Measurements from ENCODE around the gene DEFB124.

DEFB124 gene

DNA sequence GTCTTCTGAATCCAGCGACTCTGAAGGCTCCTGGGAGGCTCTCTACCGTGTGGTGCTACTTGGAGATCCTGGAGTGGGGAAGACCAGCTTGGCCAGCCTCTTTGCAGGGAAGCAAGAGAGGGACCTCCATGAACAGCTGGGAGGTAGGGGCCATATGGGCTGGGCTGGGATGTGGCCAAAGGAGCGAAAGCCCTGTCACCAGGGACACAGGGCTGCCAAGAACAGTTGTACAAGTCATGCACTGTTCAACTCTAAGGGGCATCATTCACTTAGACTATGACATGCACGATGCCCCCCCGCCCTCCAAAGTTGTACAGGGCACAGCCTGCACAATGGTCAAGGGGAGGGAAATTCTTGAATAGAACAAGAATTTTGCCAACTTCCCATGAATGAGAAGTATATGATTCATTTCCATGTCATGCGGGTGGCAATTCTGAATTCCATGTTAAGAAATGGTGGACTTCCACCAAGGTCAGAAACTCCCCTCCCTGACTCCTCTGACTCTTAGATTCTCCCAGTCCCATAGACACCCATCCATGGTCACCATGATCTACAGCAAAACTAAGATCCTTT, 1.8 kb upstream of the DEFB124 start:
- TF ChIP-seq EZH2phosphoT487 (conservative IDR thresholded peaks at IDR 0.05; ENCODE audit: low read length) = no peak
- TF ChIP-seq, protein P1, sequence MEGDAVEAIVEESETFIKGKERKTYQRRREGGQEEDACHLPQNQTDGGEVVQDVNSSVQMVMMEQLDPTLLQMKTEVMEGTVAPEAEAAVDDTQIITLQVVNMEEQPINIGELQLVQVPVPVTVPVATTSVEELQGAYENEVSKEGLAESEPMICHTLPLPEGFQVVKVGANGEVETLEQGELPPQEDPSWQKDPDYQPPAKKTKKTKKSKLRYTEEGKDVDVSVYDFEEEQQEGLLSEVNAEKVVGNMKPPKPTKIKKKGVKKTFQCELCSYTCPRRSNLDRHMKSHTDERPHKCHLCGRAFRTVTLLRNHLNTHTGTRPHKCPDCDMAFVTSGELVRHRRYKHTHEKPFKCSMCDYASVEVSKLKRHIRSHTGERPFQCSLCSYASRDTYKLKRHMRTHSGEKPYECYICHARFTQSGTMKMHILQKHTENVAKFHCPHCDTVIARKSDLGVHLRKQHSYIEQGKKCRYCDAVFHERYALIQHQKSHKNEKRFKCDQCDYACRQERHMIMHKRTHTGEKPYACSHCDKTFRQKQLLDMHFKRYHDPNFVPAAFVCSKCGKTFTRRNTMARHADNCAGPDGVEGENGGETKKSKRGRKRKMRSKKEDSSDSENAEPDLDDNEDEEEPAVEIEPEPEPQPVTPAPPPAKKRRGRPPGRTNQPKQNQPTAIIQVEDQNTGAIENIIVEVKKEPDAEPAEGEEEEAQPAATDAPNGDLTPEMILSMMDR (IDR thresholded peaks at IDR 0.05; ENCODE audit: insufficient read depth, low read length, poor library complexity, severe bottlenecking) = no peak
- H3K27me3 ChIP-seq (ENCODE audit: low read length) = no peaks in the 10 kb centered on the region

DNA sequence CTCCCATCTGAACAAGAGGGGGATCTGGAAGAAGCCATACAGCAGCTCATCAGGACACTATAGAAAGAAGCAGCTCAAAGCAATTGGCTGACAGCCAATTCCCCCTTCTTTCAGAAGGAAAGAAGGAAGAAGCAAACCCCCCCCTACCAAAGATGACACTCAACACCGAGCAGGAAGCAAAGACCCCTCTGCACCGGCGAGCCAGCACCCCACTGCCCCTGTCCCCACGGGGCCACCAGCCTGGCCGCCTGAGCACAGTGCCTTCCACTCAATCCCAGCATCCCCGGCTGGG, 1.3 kb upstream of the DEFB124 start:
- H3K79me2 ChIP-seq (ENCODE audit: insufficient read depth, low read length) = no peaks in the 10 kb centered on the region
- no peaks in the 10 kb centered on the region for H3K9me2 ChIP-seq (replicated peaks; ENCODE audit: insufficient read depth, low read length)
- H3K9me3 ChIP-seq (ENCODE audit: insufficient read depth, low read length) = no peaks in the 10 kb centered on the region
- no peak overlapping the region for H2AFZ ChIP-seq (ENCODE audit: low read depth, low read length, severe bottlenecking)
- no peak overlapping the region for H3K4me3 ChIP-seq (ENCODE audit: insufficient read depth, low read length, poor library complexity, severe bottlenecking)
- TF ChIP-seq EZH2phosphoT487 (conservative IDR thresholded peaks at IDR 0.05; ENCODE audit: low read length) = no peak
- TF ChIP-seq, protein P1 (IDR thresholded peaks at IDR 0.05; ENCODE audit: insufficient read depth, low read length, poor library complexity, severe bottlenecking) = no peak
- H3K36me3 ChIP-seq (ENCODE audit: low read length) = no peaks in the 10 kb centered on the region
- H3K27ac ChIP-seq (ENCODE audit: low read depth, low read length) = no peak overlapping the region
- 0 out of 2 replicates have a peak, but pooled peaks cover 7% of the 10 kb centered on the region for H3F3A ChIP-seq (ENCODE audit: insufficient read depth)
- H3K9ac ChIP-seq (ENCODE audit: low read length) = no peak overlapping the region
- H3K4me2 ChIP-seq (ENCODE audit: low read depth, low read length, poor library complexity, severe bottlenecking) = no peak overlapping the region
- no peaks in the 10 kb centered on the region for H4K20me1 ChIP-seq (ENCODE audit: low read depth, low read length)
- no peaks in the 10 kb centered on the region for H3K27me3 ChIP-seq (ENCODE audit: low read length)

More for the DNA sequence above, 1.8 kb upstream of the DEFB124 start:
- H3K27ac ChIP-seq (ENCODE audit: low read depth, low read length) = no peak overlapping the region
- H3K9ac ChIP-seq (ENCODE audit: low read length) = no peak overlapping the region
- no peak overlapping the region for H3K4me3 ChIP-seq (ENCODE audit: insufficient read depth, low read length, poor library complexity, severe bottlenecking)
- no peaks in the 10 kb centered on the region for H3K9me3 ChIP-seq (ENCODE audit: insufficient read depth, low read length)
- H3K36me3 ChIP-seq (ENCODE audit: low read length) = no peaks in the 10 kb centered on the region
- no peak overlapping the region for H2AFZ ChIP-seq (ENCODE audit: low read depth, low read length, severe bottlenecking)
- H3K79me2 ChIP-seq (ENCODE audit: insufficient read depth, low read length) = no peaks in the 10 kb centered on the region
- H3K9me2 ChIP-seq (replicated peaks; ENCODE audit: insufficient read depth, low read length) = no peaks in the 10 kb centered on the region
- no peaks in the 10 kb centered on the region for H4K20me1 ChIP-seq (ENCODE audit: low read depth, low read length)
- H3K4me2 ChIP-seq (ENCODE audit: low read depth, low read length, poor library complexity, severe bottlenecking) = no peak overlapping the region
- 0 out of 2 replicates have a peak, but pooled peaks cover 7% of the 10 kb centered on the region for H3F3A ChIP-seq (ENCODE audit: insufficient read depth)

DNA sequence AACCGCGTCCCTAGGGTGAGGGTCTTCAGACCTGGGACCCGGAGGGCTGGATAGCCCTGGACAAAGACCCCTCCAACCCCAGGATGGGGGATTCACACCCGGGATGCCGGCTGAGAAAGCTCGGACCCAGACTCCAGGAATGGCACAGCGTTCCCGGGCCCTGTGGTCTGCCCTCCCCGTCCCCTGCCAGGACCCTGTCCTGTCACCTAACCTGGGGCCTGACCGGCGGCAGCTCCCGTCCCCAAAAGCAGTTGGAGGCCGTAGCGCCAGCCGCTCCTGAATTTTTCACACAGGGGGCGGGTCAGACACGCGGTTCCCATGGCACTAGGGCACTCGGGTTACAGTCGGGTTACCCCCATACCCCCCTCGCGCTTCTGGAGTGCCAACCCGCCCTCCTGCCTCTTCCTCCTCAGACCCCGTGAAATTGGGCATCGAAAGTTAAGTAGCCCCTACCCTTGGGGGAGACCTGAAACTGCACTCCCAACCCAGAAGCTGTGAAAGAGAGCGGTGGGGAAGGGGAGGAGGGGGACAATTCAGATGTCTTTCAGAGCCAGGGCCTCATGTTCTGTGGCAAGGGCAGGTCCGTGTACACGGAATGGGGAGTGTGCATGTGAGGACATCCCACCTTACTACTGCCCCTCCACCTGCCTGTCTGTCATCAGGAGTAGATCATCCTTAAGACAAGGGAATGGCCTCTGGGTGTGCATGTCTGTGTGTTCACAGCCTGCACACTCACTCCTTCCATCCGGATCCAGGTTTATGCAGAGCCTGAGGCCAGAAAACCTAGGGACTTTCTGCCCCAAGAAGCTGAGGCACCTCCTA, 756 bp upstream of the DEFB124 start:
- H3K9me3 ChIP-seq (ENCODE audit: insufficient read depth, low read length) = no peaks in the 10 kb centered on the region
- H3K9me2 ChIP-seq (replicated peaks; ENCODE audit: insufficient read depth, low read length) = no peaks in the 10 kb centered on the region
- H3K36me3 ChIP-seq (ENCODE audit: low read length) = no peaks in the 10 kb centered on the region
- no peak overlapping the region for H3K4me2 ChIP-seq (ENCODE audit: low read depth, low read length, poor library complexity, severe bottlenecking)
- no peak overlapping the region for H2AFZ ChIP-seq (ENCODE audit: low read depth, low read length, severe bottlenecking)
- H3K27me3 ChIP-seq (ENCODE audit: low read length) = no peaks in the 10 kb centered on the region
- H3K79me2 ChIP-seq (ENCODE audit: insufficient read depth, low read length) = no peaks in the 10 kb centered on the region
- no peak for TF ChIP-seq EZH2phosphoT487 (conservative IDR thresholded peaks at IDR 0.05; ENCODE audit: low read length)
- TF ChIP-seq, protein P1 (IDR thresholded peaks at IDR 0.05; ENCODE audit: insufficient read depth, low read length, poor library complexity, severe bottlenecking) = no peak
- no peak overlapping the region for H3K9ac ChIP-seq (ENCODE audit: low read length)
- H4K20me1 ChIP-seq (ENCODE audit: low read depth, low read length) = no peaks in the 10 kb centered on the region
- no peak overlapping the region for H3K27ac ChIP-seq (ENCODE audit: low read depth, low read length)
- no peak overlapping the region for H3K4me3 ChIP-seq (ENCODE audit: insufficient read depth, low read length, poor library complexity, severe bottlenecking)
- H3F3A ChIP-seq (ENCODE audit: insufficient read depth) = 0 out of 2 replicates have a peak, but pooled peaks cover 7% of the 10 kb centered on the region
